Activated CD4-positive, alpha-beta T cell treated with anti-CD3 and anti-CD28 coated beads for 1 hour (primary cell): ENCODE results near the gene RFX2.

Source experiments
- DNase-seq: peaks from one replicate; pipeline ENCODE4 v3.0.0-alpha.2; 2020

Gene RFX2

GRCh38 chr19:6058518-6059201, 51.6 kb downstream of the RFX2 start:
- DNase-seq: no peak

- DNase-seq: no peak
Measured at GRCh38 chr19:6057651-6058517, 52.4 kb downstream of the RFX2 start.

GRCh38 chr19:6056801-6057650, 53.3 kb downstream of the RFX2 start:
- DNase-seq: no peak

GRCh38 chr19:6056282-6056741, 54.0 kb downstream of the RFX2 start:
- DNase-seq: no peak

- DNase-seq: no peak
Measured at GRCh38 chr19:6055013-6055795, 55.1 kb downstream of the RFX2 start.

- peak; percentile 70 for DNase-seq
Measured at GRCh38 chr19:6048793-6049405, 61.4 kb downstream of the RFX2 start.

GRCh38 chr19:6048348-6048747, 62.0 kb downstream of the RFX2 start:
- no peak for DNase-seq

GRCh38 chr19:6047741-6048251, 62.5 kb downstream of the RFX2 start:
- DNase-seq: no peak

GRCh38 chr19:6047256-6047655, 63.0 kb downstream of the RFX2 start:
- no peak for DNase-seq

GRCh38 chr19:6045108-6045507, 65.2 kb downstream of the RFX2 start:
- DNase-seq: no peak

GRCh38 chr19:6044056-6044805, 66.1 kb downstream of the RFX2 start:
- no peak for DNase-seq

GRCh38 chr19:6042776-6043726, 67.2 kb downstream of the RFX2 start:
- no peak for DNase-seq

- DNase-seq: no peak
Measured at GRCh38 chr19:6041991-6042481, 68.3 kb downstream of the RFX2 start.

- no peak for DNase-seq
Measured at GRCh38 chr19:6041071-6041470, 69.2 kb downstream of the RFX2 start.

GRCh38 chr19:6039566-6040225, 70.6 kb downstream of the RFX2 start:
- DNase-seq: no peak

GRCh38 chr19:6038634-6039405, 71.5 kb downstream of the RFX2 start:
- no peak for DNase-seq

GRCh38 chr19:6035026-6035425, 75.3 kb downstream of the RFX2 start:
- no peak for DNase-seq

- no peak for DNase-seq
Measured at GRCh38 chr19:6034512-6034911, 75.8 kb downstream of the RFX2 start.
